ENCODE measurements around the gene IGFALS. TPM values are rescaled to one million over a fixed set of nuclear protein-coding genes. Genes with fewer than 3 reads are reported as not detected.

Gene IGFALS
- total RNA-seq, 6 donors from 2014 or later = 1.0 to 11.5 (median 3.1) TPM

GRCh38 chr16:1740781-1741490 lies 52.6 kb downstream of the IGFALS start:
- 94% methylated on average over 16 to 30 of the region's 30 CpGs for WGBS, 2 donors
- Histone ChIP-seq H3K9me3 (no peaks in the 10 kb centered on the region), H3K4me1 (no peaks in the 10 kb centered on the region), H3K4me3 (no peak overlapping the region), H3K36me3 (peaks cover 0 to 50% (median 42%) of the 10 kb centered on the region in 4 donors), H3K27me3 (no peaks in the 10 kb centered on the region), H3K27ac (no peak overlapping the region)
- no peak for TF ChIP-seq POLR2AphosphoS5 (IDR thresholded peaks at IDR 0.05)
- no peak for TF ChIP-seq EP300 (IDR thresholded peaks at IDR 0.05)
- no peak for TF ChIP-seq POLR2A (IDR thresholded peaks at IDR 0.05)
- TF ChIP-seq CTCF (IDR thresholded peaks at IDR 0.05) = no peak
- DNase-seq (peak in 1 of 2 donors; percentile 64), ATAC-seq (ENCODE audit: low FRiP score in 2 of 2) (peak in 1 of 2 donors; percentile 42)

Other genes starting within 250 kb of the IGFALS start
- 100 to 1,000 TPM in 1 of 6 donors, 10 to 100 TPM in 5; 32.1 to 152 (median 49.8) TPM for gene IFT140, start 181.6 kb downstream of the IGFALS start, total RNA-seq
- 10 to 100 TPM; 16.3 to 57.6 (median 20.6) TPM for gene CRAMP1, start 181.3 kb downstream of the IGFALS start, total RNA-seq
- gene JPT2, start 115.4 kb downstream of the IGFALS start, total RNA-seq = 10 to 100 TPM; 15.8 to 60.5 (median 38.3) TPM
- 100 to 1,000 TPM in 2 of 6 donors, 10 to 100 TPM in 4; 46.4 to 505 (median 71.9) TPM for gene MAPK8IP3, start 87.5 kb downstream of the IGFALS start, total RNA-seq
- gene NME3, start 22.2 kb downstream of the IGFALS start, total RNA-seq = 100 to 1,000 TPM in 2 of 6 donors, 10 to 100 TPM in 4; 57.8 to 155 (median 78.9) TPM
- 10 to 100 TPM; 10.8 to 87.0 (median 21.5) TPM for gene EME2, start 20.9 kb downstream of the IGFALS start, total RNA-seq
- 10 to 100 TPM; 49.2 to 91.7 (median 69.8) TPM for gene MRPS34, start 20.6 kb downstream of the IGFALS start, total RNA-seq
- 100 to 1,000 TPM in 2 of 6 donors, 10 to 100 TPM in 4; 46.2 to 234 (median 64.4) TPM for gene SPSB3, start 11.1 kb downstream of the IGFALS start, total RNA-seq
- gene NUBP2, start 10.7 kb downstream of the IGFALS start, total RNA-seq = 10 to 100 TPM; 53.2 to 85.6 (median 60.5) TPM
- 100 to 1,000 TPM in 5 of 6 donors, 10 to 100 TPM in 1; 84.5 to 251 (median 122) TPM for gene HAGH, start 33.1 kb upstream of the IGFALS start, total RNA-seq
- 10 to 100 TPM; 22.1 to 42.1 (median 32.6) TPM for gene FAHD1, start 33.5 kb upstream of the IGFALS start, total RNA-seq
- gene MEIOB, start 78.5 kb upstream of the IGFALS start, total RNA-seq = under 1 TPM in 1 of 6 donors, not detected in 5; 0.54 TPM
- gene HS3ST6, start 124.7 kb upstream of the IGFALS start, total RNA-seq = 1 to 10 TPM in 2 of 6 donors, under 1 TPM in 2, not detected in 2; 0.44 to 4.0 (median 0.95) TPM
- gene MSRB1, start 149.5 kb upstream of the IGFALS start, total RNA-seq = 10 to 100 TPM; 18.2 to 45.3 (median 31.9) TPM
- not detected for gene RPL3L, start 161.0 kb upstream of the IGFALS start, total RNA-seq
- 100 to 1,000 TPM in 4 of 6 donors, 10 to 100 TPM in 2; 76.5 to 245 (median 107) TPM for gene NDUFB10, start 165.8 kb upstream of the IGFALS start, total RNA-seq
- 1,000 to 10,000 TPM; 1,128 to 1,943 (median 1,579) TPM for gene RPS2, start 171.1 kb upstream of the IGFALS start, total RNA-seq
- under 1 TPM in 1 of 6 donors, not detected in 5; 0.37 TPM for gene RNF151, start 173.2 kb upstream of the IGFALS start, total RNA-seq
- gene TBL3, start 178.3 kb upstream of the IGFALS start, total RNA-seq = 10 to 100 TPM; 22.0 to 51.6 (median 35.0) TPM
- gene NOXO1, start 187.8 kb upstream of the IGFALS start, total RNA-seq = 1 to 10 TPM in 5 of 6 donors, not detected in 1; 2.1 to 5.4 (median 5.0) TPM
- gene GFER, start 190.5 kb upstream of the IGFALS start, total RNA-seq = 10 to 100 TPM in 5 of 6 donors, 1 to 10 TPM in 1; 5.2 to 40.3 (median 24.7) TPM
- gene SYNGR3, start 196.3 kb upstream of the IGFALS start, total RNA-seq = 1 to 10 TPM in 1 of 6 donors, under 1 TPM in 3, not detected in 2; 0.15 to 1.4 (median 0.34) TPM
- gene ZNF598, start 216.1 kb upstream of the IGFALS start, total RNA-seq = 10 to 100 TPM; 20.1 to 62.8 (median 41.7) TPM
- gene NPW, start 226.1 kb upstream of the IGFALS start, total RNA-seq = under 1 TPM in 2 of 6 donors, not detected in 4; 0.67 to 0.80 TPM
- 100 to 1,000 TPM; 131 to 604 (median 283) TPM for gene NHERF2, start 233.2 kb upstream of the IGFALS start, total RNA-seq